Activated CD4-positive, alpha-beta memory T cell treated with anti-CD3 and anti-CD28 coated beads, Interleukin-2, amount 10 ng/mL, durations not matched to agents 7 days and 5 days (primary cell): ENCODE measurements around the gene ELOF1. TPM values are rescaled to one million over a fixed set of nuclear protein-coding genes. Genes with fewer than 3 reads are reported as not detected.
"Not testable (repeated sequence)": the region's sequence is repeated elsewhere in the genome, so short reads cannot be mapped to it uniquely, and the experiment has no call there.

Experiments used
- CTCF ChIA-PET: fragments of 350-600 bp; sonication (Branson Sonifier 250); formaldehyde crosslinking; loops from one replicate; lab custom pipeline; 2021; ENCODE audit warnings: antibody characterized with exemption, inconsistent platforms; lab: Charles Lee
- POLR2A ChIA-PET: fragments of 350-600 bp; sonication (Branson Sonifier 250); formaldehyde crosslinking; loops from one replicate; lab custom pipeline; 2021; ENCODE audit warnings: antibody characterized with exemption; lab: Charles Lee
- DNase-seq: peaks from one replicate; pipeline ENCODE4 v3.0.0-alpha.2; 2020
- H3K27ac Mint-ChIP-seq: one replicate; pipeline ENCODE4 v1.8.0; 2021; ENCODE audit warnings: mild to moderate bottlenecking, mixed read lengths
- H3K27me3 Mint-ChIP-seq: one replicate; pipeline ENCODE4 v1.8.0; 2021; ENCODE audit warnings: mixed read lengths
- H3K36me3 Mint-ChIP-seq: one replicate; pipeline ENCODE4 v1.8.0; 2021; ENCODE audit warnings: low read depth, mixed read lengths
- H3K4me1 Mint-ChIP-seq: one replicate; pipeline ENCODE4 v1.8.0; 2021; ENCODE audit warnings: mixed read lengths
- H3K4me3 Mint-ChIP-seq: one replicate; pipeline ENCODE4 v1.8.0; 2021; ENCODE audit warnings: mild to moderate bottlenecking, mixed read lengths
- H3K9me3 Mint-ChIP-seq: one replicate; pipeline ENCODE4 v1.8.0; 2021; ENCODE audit warnings: mixed read lengths
- total RNA-seq, 2 experiments: library from RNA; stranded (reverse); gene quantifications; one replicate each; pipeline ENCODE4 v1.2.3, GENCODE V29; 2021

The ELOF1 gene
- total RNA-seq, 2 experiments from 2014 or later: 49.7 to 50.2 TPM

DNA sequence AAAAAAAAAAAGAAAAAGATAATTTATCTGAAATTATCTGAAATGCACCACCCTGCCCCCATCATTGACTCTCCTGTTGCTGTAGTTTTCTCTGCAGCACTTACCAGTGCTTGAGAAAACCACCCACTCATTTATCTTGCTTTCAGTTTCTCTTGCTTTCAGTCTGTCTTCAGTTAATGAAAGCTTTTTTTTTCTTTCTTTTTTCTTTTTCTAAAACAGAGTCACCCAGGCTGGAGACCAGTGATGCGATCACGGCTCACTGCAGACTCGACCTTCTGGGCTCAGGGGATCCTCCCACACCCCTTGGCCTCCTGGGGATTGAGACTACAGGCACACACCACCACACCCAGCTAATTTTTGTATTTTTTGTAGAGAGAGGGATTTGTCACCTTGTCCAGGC is 22.7 kb upstream of the ELOF1 start:
- peak; percentile 48 for DNase-seq
- H3K9me3 Mint-ChIP-seq: no peaks in the 10 kb centered on the region

DNA sequence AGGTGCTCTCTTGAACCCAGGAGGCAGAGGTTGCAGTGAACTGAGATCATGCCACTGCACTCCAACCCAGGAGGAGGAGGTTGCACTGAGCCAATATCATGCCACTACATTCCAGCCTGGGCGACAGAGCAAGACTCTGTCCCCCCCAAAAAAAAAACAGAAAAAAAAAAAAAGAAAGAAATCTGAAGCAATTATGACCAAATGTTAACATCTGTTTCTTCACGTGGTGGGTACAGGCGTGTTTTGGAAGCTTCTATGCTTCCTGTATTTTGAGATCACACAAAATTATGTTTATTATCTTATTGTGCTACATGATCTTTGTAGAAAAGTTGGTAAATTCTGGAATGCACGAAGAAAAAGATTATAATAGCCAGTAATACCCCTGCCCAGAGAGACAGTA is 21.1 kb upstream of the ELOF1 start:
- Mint-ChIP-seq H3K27me3 (no peaks in the 10 kb centered on the region), H3K4me3 (no peak overlapping the region), H3K27ac (no peak overlapping the region), H3K9me3 (no peaks in the 10 kb centered on the region), H3K36me3 (no peaks in the 10 kb centered on the region), H3K4me1 (peaks cover 27% of the 10 kb centered on the region)
- ChIA-PET POLR2A (no interaction called here), CTCF (interaction anchor here (0.7 to 1.8 kb wide), 5 partner anchors 20 to 198 kb away, joined by 3 to 10 read pairs (median 4); partner anchors contain the start of gene ELOF1)
- no peak for DNase-seq

More for the DNA sequence above, 22.7 kb upstream of the ELOF1 start:
- ChIA-PET CTCF (interaction anchor here (0.7 to 1.8 kb wide), 8 partner anchors 20 to 342 kb away, joined by 3 to 10 read pairs (median 4); no protein-coding TSS in a partner anchor), POLR2A (interaction anchor here (1.4 to 1.5 kb wide), 2 partner anchors 21 to 23 kb away, joined by 5 to 9 read pairs; partner anchors contain the start of gene ELOF1)
- Mint-ChIP-seq H3K4me3 (peak overlapping the region; percentile 60), H3K4me1 (peaks cover 27% of the 10 kb centered on the region), H3K36me3 (no peaks in the 10 kb centered on the region), H3K27ac (peak overlapping the region; percentile 79), H3K27me3 (no peaks in the 10 kb centered on the region)

DNA sequence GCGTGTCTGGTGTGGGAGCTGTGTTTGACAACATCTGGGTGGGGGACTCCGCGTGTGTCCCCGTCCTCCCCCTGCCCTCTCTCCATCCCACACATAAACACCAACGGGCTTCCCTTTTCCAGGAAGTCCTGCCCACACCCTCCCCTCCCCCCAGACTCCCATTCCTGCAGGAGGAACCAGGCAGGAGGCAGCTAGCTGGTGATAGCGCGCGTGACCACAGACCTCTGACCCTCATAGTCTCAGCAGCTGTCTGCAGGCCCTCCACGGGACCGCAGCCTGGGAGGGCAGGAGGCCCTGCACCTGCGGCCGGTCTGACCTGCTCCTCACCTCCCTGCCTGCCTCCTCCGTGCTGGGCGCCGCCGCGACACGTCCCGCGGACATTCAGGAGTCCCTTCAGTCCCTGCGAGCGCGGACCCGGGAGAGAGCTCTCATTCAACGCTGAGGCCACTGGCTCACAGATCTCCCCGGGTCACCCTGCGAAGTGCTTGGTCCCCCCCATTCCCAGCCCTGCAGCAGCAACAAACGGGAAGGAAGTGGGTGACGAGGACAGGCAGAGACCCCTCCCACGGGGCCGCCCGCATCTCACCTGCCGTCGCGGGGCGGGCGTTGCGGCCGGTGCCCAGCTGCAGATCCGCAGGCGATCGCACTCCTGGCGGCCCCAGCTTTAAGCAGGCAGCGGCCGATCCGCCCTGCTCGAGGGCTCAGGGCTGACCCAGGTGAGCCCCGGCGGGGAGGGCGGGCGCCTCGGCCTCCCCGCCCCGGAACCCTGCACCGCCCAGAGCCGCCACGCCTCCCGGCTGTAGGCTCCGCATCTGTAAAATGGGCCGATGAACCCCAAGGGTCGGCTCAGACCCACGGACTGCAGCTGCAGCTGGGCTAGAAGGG is 19.5 kb upstream of the ELOF1 start:
- Mint-ChIP-seq H3K4me3 (peak overlapping the region; percentile 67), H3K9me3 (no peaks in the 10 kb centered on the region), H3K36me3 (no peaks in the 10 kb centered on the region), H3K27ac (no peak overlapping the region), H3K4me1 (peaks cover 31% of the 10 kb centered on the region), H3K27me3 (no peaks in the 10 kb centered on the region)
- DNase-seq: peak; percentile 47
- POLR2A ChIA-PET: interaction anchor here (0.9 to 1.2 kb wide), 3 partner anchors 10 to 50 kb away, joined by 3 to 5 read pairs (median 3); partner anchors contain the start of genes ECSIT and ELOF1
- CTCF ChIA-PET: interaction anchor here (1.0 to 2.6 kb wide), 3 partner anchors 15 to 96 kb away, joined by 3 to 11 read pairs (median 4); no protein-coding TSS in a partner anchor

DNA sequence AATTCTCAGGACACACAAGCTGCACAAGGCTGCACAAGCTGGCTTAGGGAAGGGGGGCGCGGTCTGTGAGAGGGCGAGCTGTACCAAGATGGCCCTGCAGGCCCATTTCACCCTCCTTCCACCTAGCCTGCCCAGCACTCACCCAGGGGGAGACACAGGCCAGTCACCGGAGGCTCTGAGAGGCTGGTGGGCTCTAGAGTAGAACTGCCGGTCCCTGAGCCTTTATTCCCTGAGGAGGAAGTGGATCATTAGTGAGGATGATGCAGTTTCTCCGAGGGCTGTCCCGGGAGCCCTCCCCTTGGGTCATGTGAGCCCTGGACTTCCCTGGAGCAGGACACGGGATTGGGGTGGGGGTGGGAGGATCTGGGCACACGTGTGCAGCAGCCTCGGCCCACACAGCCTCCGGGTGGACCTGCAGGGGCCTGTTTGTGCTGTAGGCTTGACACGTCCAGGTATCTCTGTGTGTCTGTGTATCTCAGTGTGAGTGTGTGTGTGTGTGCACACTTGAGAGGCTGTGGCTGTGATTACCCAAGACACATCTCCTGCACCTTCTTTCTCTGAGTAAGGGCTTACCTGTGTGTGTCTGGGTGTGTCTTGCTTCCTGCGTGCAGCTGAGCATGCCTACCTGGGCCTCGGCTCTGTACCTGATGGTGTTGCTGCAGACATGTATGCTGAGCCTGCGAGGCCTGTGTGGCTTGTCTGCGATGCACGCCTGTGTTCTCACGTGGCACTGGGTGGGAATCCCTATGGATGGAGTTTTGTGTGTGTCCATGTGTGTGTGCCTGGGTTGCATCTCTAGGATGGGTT is 18.6 kb upstream of the ELOF1 start, which contains the start of gene ACP5:
ACP5 (minus strand) TSS at position 195 of the 807 bp plus-strand sequence. CDS start 328 bp downstream, outside the sequence.
- H3K4me1 Mint-ChIP-seq: peaks cover 30% of the 10 kb centered on the region
- no peaks in the 10 kb centered on the region for H3K27me3 Mint-ChIP-seq
- peak within 1 kb of the TSS; percentile 58 for H3K4me3 Mint-ChIP-seq
- POLR2A ChIA-PET: interaction anchor here (0.9 to 1.2 kb wide), 2 partner anchors 19 to 49 kb away, joined by 3 read pairs; partner anchors contain the start of genes ECSIT and ELOF1
- H3K27ac Mint-ChIP-seq: no peak within 1 kb of the TSS
- CTCF ChIA-PET: interaction anchor here (1.0 to 2.6 kb wide), 3 partner anchors 14 to 95 kb away, joined by 3 to 11 read pairs (median 4); no protein-coding TSS in a partner anchor
- H3K36me3 Mint-ChIP-seq: no peaks in the 10 kb centered on the region
- H3K9me3 Mint-ChIP-seq: no peaks in the 10 kb centered on the region
- DNase-seq: no peak

DNA sequence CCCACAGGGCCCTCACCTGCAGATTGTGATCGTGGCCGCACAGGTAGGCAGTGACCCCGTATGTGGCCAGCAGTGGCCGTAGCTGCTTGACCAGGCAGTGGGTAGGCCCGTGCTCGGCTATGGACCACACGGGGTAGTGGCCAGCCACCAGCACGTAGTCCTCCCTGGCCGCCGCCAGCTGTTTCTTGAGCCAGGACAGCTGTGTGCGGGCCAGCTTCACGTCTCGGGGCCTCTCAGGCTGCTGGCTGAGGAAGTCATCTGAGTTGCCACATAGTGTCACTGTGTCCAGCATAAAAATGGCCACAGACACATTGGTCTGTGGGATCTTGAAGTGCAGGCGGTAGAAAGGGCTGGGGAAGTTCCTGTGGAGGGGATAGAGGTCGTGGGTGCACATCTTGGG is 17.2 kb upstream of the ELOF1 start:
- no peak for DNase-seq
- H3K36me3 Mint-ChIP-seq: no peaks in the 10 kb centered on the region
- ChIA-PET CTCF (interaction anchor here (1.6 kb wide), 1 partner anchor 40 kb away, joined by 4 read pairs; no protein-coding TSS in a partner anchor), POLR2A (interaction anchor here (0.8 kb wide), 1 partner anchor 35 kb away, joined by 3 read pairs; no protein-coding TSS in a partner anchor)
- no peak overlapping the region for H3K4me3 Mint-ChIP-seq
- H3K4me1 Mint-ChIP-seq: peaks cover 22% of the 10 kb centered on the region
- H3K27ac Mint-ChIP-seq: no peak overlapping the region
- no peaks in the 10 kb centered on the region for H3K9me3 Mint-ChIP-seq
- H3K27me3 Mint-ChIP-seq: no peaks in the 10 kb centered on the region

DNA sequence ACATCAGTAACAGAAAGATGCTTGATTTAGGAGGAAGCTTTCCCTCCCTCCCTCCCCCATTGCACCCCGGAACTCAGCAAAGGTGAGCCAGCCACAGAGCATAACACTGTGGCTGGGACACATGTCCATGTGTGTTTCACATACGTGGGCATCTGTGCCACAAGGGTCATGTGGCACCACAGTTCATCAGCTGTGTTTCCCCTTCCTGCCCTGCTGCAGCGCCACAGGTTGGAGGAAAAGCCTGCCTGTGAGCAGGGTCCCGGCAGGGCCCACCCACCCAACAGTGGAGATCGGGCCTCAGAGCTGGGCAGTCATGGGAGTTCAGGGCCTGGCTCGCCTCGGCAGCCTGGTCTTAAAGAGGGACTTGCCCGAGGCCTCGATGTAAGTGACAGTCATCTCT is 15.7 kb upstream of the ELOF1 start:
- DNase-seq: no peak
- Mint-ChIP-seq H3K27me3 (no peaks in the 10 kb centered on the region), H3K9me3 (no peaks in the 10 kb centered on the region), H3K36me3 (no peaks in the 10 kb centered on the region), H3K4me1 (peaks cover 16% of the 10 kb centered on the region), H3K4me3 (no peak overlapping the region), H3K27ac (no peak overlapping the region)
- ChIA-PET CTCF (interaction anchor here (1.6 kb wide), 1 partner anchor 38 kb away, joined by 4 read pairs; no protein-coding TSS in a partner anchor), POLR2A (interaction anchor here (1.2 kb wide), 1 partner anchor 15 kb away, joined by 4 read pairs; the partner anchor contains the start of gene ELOF1)

DNA sequence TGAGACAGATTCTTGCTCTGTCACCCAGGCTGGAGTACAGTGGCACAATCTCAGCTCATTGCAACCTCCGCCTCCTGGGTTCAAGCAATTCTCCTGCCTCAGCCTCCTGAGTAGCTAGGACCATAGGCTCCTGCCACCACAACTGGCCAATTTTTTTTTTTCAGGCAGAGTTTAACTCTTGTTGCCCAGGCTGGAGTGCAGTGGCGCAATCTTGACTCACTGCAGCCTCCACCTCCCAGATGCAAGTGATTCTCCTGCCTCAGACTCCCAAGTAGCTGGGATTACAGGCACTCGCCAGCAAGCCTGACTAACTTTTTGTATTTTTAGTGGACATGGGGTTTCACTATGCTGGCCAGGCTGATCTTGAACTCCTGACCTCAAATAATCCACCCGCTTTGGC is 14.7 kb upstream of the ELOF1 start:
- peaks cover 13% of the 10 kb centered on the region for H3K4me1 Mint-ChIP-seq
- POLR2A ChIA-PET, H3K27ac Mint-ChIP-seq, H3K9me3 Mint-ChIP-seq, H3K27me3 Mint-ChIP-seq, H3K4me3 Mint-ChIP-seq, H3K36me3 Mint-ChIP-seq, DNase-seq: not testable (repeated sequence)
- CTCF ChIA-PET: interaction anchor here (1.2 kb wide), 1 partner anchor 13 kb away, joined by 3 read pairs; no protein-coding TSS in a partner anchor

DNA sequence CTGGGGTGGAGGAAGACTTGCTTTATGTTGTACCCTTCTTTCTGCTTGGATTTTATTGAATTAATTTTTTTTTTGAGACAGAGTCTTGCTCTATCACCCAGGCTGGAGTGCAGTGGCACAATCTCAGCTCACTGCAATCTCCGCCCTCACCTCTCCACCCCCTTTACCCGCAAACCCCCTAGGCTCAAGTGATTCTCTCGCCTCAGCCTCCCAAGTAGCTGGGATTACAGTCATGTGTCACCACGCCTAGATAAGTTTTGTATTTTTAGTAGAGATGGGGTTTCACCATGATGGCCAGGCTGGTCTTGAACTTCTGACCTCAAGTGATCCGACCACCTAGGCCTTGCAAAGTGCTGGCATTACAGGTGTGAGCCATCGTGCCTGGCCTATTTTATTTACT is 14.3 kb upstream of the ELOF1 start:
- DNase-seq: not testable (repeated sequence)

DNA sequence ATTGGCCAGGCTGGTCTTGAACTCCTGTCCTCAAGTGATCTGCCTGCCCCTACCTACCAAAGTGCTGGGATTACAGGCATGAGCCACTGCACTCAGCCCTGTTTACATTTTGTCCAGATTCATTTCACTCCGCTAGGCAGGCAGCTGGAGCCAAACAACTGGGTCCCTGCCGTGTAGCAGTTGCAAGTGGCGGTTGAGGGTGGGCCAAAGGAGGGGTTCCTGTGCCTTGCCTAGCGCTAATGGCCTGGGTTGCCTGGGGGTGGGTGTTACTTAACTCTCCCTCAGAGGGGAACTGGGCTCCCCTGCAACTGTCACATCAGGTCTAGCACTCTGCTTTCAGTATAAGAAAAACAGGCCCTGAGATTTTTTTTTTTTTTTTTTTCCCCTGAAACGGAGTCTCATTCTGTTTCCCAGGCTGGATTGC is 11.0 kb upstream of the ELOF1 start:
- POLR2A ChIA-PET: no interaction called here
- Mint-ChIP-seq H3K27me3 (no peaks in the 10 kb centered on the region), H3K9me3 (no peaks in the 10 kb centered on the region), H3K36me3 (no peaks in the 10 kb centered on the region), H3K27ac (no peak overlapping the region), H3K4me1 (peaks cover 12% of the 10 kb centered on the region), H3K4me3 (no peak overlapping the region)
- CTCF ChIA-PET: interaction anchor here (0.6 to 2.8 kb wide), 3 partner anchors 9 to 290 kb away, joined by 3 to 13 read pairs (median 4); partner anchors contain the start of gene ELOF1
- DNase-seq: no peak

More for the DNA sequence above, 14.3 kb upstream of the ELOF1 start:
- H3K4me3 Mint-ChIP-seq, H3K36me3 Mint-ChIP-seq, H3K27ac Mint-ChIP-seq, POLR2A ChIA-PET, H3K27me3 Mint-ChIP-seq, H3K9me3 Mint-ChIP-seq: not testable (repeated sequence)
- H3K4me1 Mint-ChIP-seq: peaks cover 13% of the 10 kb centered on the region
- CTCF ChIA-PET: interaction anchor here (1.2 kb wide), 1 partner anchor 12 kb away, joined by 3 read pairs; no protein-coding TSS in a partner anchor

DNA sequence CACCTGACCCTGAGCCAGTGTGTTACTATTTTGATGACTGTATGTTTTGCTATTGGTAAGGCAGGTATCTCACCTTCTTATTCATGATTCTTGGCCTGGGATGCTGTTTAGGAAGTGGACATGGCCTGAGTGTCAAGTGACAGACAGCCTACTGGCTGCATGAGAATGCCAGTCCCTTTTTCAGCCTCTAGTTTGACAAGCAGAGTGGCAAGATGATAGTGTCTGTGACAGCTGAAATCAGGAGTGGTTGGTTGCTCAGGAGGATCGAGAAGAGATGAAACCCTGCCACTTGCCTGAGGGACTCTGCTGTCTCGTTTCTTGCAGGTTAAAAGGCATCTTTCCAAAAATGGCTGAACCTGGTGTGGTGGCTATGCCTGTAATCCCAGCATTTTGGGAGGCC is 7.1 kb upstream of the ELOF1 start:
- POLR2A ChIA-PET: no interaction called here
- Mint-ChIP-seq H3K4me3 (no peak overlapping the region), H3K4me1 (peaks cover 15% of the 10 kb centered on the region), H3K36me3 (no peaks in the 10 kb centered on the region), H3K9me3 (no peaks in the 10 kb centered on the region), H3K27ac (no peak overlapping the region), H3K27me3 (no peaks in the 10 kb centered on the region)
- DNase-seq: no peak
- CTCF ChIA-PET: no interaction called here

DNA sequence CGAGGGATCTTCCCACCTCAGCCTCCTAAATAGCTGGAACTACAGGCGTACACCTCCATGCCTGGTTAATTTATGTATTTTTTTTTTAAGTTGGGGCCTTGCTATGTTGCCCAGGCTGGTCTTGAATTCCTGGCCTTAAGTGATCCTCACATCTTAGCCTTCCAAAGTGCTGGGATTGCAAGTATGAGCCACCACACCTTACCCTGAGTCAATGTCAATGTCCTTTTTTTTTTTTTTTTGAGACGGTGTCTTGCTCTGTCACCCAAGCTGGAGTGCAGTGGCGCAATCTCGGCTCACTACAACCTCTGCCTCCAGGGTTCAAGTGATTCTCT is 6.6 kb upstream of the ELOF1 start:
- H3K9me3 Mint-ChIP-seq, H3K27me3 Mint-ChIP-seq, CTCF ChIA-PET, H3K27ac Mint-ChIP-seq, H3K4me3 Mint-ChIP-seq, DNase-seq, POLR2A ChIA-PET, H3K36me3 Mint-ChIP-seq: not testable (repeated sequence)
- peaks cover 19% of the 10 kb centered on the region for H3K4me1 Mint-ChIP-seq

DNA sequence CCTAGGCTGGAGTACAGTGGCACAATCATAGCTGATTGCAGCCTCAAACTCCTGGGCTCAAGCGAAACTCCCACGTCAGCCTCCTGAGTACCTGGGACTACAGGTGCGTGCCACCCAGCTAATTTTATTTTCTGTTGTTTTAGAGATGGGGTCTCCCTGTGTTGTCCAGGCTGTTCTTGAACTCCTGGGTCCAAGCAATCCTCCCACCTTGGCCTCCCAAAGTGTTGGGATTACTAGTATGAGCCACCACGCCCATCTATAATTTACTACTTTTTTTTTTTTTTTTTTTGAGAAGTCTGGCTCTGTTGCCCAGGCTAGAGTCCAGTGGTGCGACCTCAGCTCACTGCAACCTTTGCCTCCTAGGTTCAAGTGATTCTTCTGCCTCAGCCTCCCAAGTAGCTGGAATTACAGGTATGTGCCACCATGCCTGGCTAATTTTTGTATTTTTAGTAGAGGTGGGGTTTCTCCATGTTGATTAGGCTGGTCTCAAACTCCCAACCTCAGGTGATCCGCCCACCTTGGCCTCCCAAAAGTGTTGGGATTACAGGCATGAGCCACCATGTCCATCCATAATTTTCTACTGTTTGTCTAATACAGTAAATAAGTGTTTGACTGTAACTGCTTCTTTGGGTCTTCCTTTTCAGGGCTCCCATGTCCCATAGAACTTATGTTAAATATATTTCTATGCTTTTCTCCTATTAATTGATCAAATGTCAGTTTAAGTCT is 5.2 kb upstream of the ELOF1 start:
- H3K27me3 Mint-ChIP-seq, DNase-seq, H3K36me3 Mint-ChIP-seq, H3K27ac Mint-ChIP-seq, H3K9me3 Mint-ChIP-seq, H3K4me3 Mint-ChIP-seq, POLR2A ChIA-PET: not testable (repeated sequence)
- CTCF ChIA-PET: interaction anchor here (1.4 kb wide), 1 partner anchor 14 kb away, joined by 4 read pairs; no protein-coding TSS in a partner anchor
- peaks cover 28% of the 10 kb centered on the region for H3K4me1 Mint-ChIP-seq
